HL-60 (cell line): ENCODE measurements around the gene LIN9.

ENCODE experiments used
- DNase-seq, 2 experiments: peaks; one replicate each; pipeline ENCODE4 v3.0.0-alpha.2; 2010 to 2020; ENCODE audit warnings: low read depth in 1 of 2, low spot score in 1 of 2
- H3K27ac ChIP-seq: fragments of 250-450 bp; sonication (Bioruptor Pico); replicated peaks from 2 replicates; pipeline ENCODE4 v1.5.1; 2020; ENCODE audit warnings: mild to moderate bottlenecking, moderate library complexity
- H3K27me3 ChIP-seq: fragments of 250-450 bp; sonication (Bioruptor Pico); 2 replicates; pipeline ENCODE4 v1.5.1; 2021; ENCODE audit warnings: mild to moderate bottlenecking, moderate library complexity; ENCODE audit not compliant: insufficient read depth, poor library complexity, severe bottlenecking
- H3K4me3 ChIP-seq: replicated peaks from 2 replicates; pipeline ENCODE4 v1.5.1; 2011; ENCODE audit warnings: mild to moderate bottlenecking, control low read depth, low read length; ENCODE audit not compliant: insufficient read depth
- CTCF ChIP-seq: IDR thresholded peaks from one replicate; pipeline ENCODE4 v1.5.1; 2011; ENCODE audit warnings: low read length, control low read depth, inconsistent platforms; ENCODE audit not compliant: insufficient read depth
- GABPA ChIP-seq: IDR thresholded peaks from 2 replicates; pipeline ENCODE4 v1.6.1; 2012; ENCODE audit warnings: low read depth
- POLR2AphosphoS5 ChIP-seq: IDR thresholded peaks from 2 replicates; pipeline ENCODE4 v1.6.1; 2012; ENCODE audit warnings: low read depth
- REST ChIP-seq: IDR thresholded peaks from 2 replicates; pipeline ENCODE4 v1.6.1; 2012; ENCODE audit warnings: low read depth; ENCODE audit not compliant: insufficient replicate concordance
- SPI1 ChIP-seq: IDR thresholded peaks from 2 replicates; pipeline ENCODE4 v1.6.1; 2012; ENCODE audit warnings: low read depth, mild to moderate bottlenecking, borderline replicate concordance

LIN9 gene

GRCh38 chr1:226355016-226355415 is 46.1 kb upstream of the LIN9 start:
- Histone ChIP-seq H3K27me3 (no peaks in the 10 kb centered on the region), H3K4me3 (no peak overlapping the region), H3K27ac (no peak overlapping the region)
- TF ChIP-seq GABPA (no peak), CTCF (no peak), SPI1 (no peak), REST (no peak), POLR2AphosphoS5 (no peak)
- no peak for DNase-seq

- no peak overlapping the region for H3K27ac ChIP-seq
- TF ChIP-seq SPI1 (no peak), REST (no peak), POLR2AphosphoS5 (0 out of 2 replicates have a peak, but pooled peaks have one; percentile 34), GABPA (no peak)
- H3K27me3 ChIP-seq: no peaks in the 10 kb centered on the region
- no peak for DNase-seq
- H3K4me3 ChIP-seq: no peak overlapping the region
Measured at GRCh38 chr1:226353698-226354525, 44.9 kb upstream of the LIN9 start.

GRCh38 chr1:226351709-226352108 is 42.7 kb upstream of the LIN9 start:
- Histone ChIP-seq H3K27ac (no peak overlapping the region), H3K27me3 (no peaks in the 10 kb centered on the region), H3K4me3 (no peak overlapping the region)
- no peak for TF ChIP-seq REST
- TF ChIP-seq GABPA: no peak
- TF ChIP-seq CTCF: no peak
- TF ChIP-seq SPI1: peak; percentile 59; the same call in 1 of the 2 replicates
- no peak for TF ChIP-seq POLR2AphosphoS5
- no peak for DNase-seq
